Measurements from ENCODE around the gene SORL1.

GRCh38 chr11:121439337-121439736 lies 12.8 kb upstream of the SORL1 start:
- TF ChIP-seq REST (IDR thresholded peaks at IDR 0.05; ENCODE audit: borderline replicate concordance in 1 of 2, low read depth in 1 of 2, low read length in 2 of 2) (no peak), KAT2B (IDR thresholded peaks at IDR 0.05; ENCODE audit: borderline replicate concordance, low read depth, low read length) (no peak), ZNF142 (CRISPR knock-in tag; IDR thresholded peaks at IDR 0.05) (no peak), KDM1A (CRISPR knock-in tag; IDR thresholded peaks at IDR 0.05) (no peak), PPARG (CRISPR knock-in tag; conservative IDR thresholded peaks at IDR 0.05) (no peak), ZNF34 (CRISPR knock-in tag; IDR thresholded peaks at IDR 0.05; ENCODE audit: borderline replicate concordance) (no peak), ARID4A (CRISPR knock-in tag; IDR thresholded peaks at IDR 0.05; ENCODE audit: borderline replicate concordance) (no peak), EP300 (IDR thresholded peaks at IDR 0.05; ENCODE audit: low read depth in 2 of 2, low read length in 2 of 2) (no peak), EP300 (CRISPR knock-in tag; IDR thresholded peaks at IDR 0.05; ENCODE audit: borderline replicate concordance) (no peak), ELF4 (CRISPR knock-in tag; IDR thresholded peaks at IDR 0.05; ENCODE audit: borderline replicate concordance) (no peak)
- TF ChIP-seq, protein P1, sequence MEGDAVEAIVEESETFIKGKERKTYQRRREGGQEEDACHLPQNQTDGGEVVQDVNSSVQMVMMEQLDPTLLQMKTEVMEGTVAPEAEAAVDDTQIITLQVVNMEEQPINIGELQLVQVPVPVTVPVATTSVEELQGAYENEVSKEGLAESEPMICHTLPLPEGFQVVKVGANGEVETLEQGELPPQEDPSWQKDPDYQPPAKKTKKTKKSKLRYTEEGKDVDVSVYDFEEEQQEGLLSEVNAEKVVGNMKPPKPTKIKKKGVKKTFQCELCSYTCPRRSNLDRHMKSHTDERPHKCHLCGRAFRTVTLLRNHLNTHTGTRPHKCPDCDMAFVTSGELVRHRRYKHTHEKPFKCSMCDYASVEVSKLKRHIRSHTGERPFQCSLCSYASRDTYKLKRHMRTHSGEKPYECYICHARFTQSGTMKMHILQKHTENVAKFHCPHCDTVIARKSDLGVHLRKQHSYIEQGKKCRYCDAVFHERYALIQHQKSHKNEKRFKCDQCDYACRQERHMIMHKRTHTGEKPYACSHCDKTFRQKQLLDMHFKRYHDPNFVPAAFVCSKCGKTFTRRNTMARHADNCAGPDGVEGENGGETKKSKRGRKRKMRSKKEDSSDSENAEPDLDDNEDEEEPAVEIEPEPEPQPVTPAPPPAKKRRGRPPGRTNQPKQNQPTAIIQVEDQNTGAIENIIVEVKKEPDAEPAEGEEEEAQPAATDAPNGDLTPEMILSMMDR (CRISPR knock-in tag; IDR thresholded peaks at IDR 0.05), result no peak
- TF ChIP-seq, protein P2, sequence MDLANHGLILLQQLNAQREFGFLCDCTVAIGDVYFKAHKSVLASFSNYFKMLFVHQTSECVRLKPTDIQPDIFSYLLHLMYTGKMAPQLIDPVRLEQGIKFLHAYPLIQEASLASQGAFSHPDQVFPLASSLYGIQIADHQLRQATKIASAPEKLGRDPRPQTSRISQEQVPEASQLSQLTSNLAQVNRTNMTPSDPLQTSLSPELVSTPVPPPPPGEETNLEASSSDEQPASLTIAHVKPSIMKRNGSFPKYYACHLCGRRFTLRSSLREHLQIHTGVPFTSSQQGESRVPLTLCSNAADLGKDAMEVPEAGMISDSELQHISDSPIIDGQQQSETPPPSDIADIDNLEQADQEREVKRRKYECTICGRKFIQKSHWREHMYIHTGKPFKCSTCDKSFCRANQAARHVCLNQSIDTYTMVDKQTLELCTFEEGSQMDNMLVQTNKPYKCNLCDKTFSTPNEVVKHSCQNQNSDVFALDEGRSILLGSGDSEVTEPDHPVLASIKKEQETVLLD (CRISPR knock-in tag; IDR thresholded peaks at IDR 0.05; ENCODE audit: low read depth), result no peak

Data from HepG2 (cell line).